H9 (cell line): Measurements from ENCODE around the gene PARD6B. TPM values are rescaled to one million over a fixed set of nuclear protein-coding genes. Genes with fewer than 3 reads are reported as not detected.

ENCODE experiments used
- DNase-seq: peaks from one replicate; pipeline ENCODE4 v3.0.0-alpha.2; 2017
- H2AFZ ChIP-seq: one replicate; pipeline ENCODE4 v1.6.1; 2013; ENCODE audit warnings: mild to moderate bottlenecking, low read length, control low read depth, moderate library complexity
- H2AK5ac ChIP-seq: 2 replicates; pipeline ENCODE4 v1.6.1; 2013; ENCODE audit warnings: low read length, control low read depth, mixed read lengths; ENCODE audit not compliant: insufficient read length
- H2BK120ac ChIP-seq: one replicate; pipeline ENCODE4 v1.6.1; 2013; ENCODE audit warnings: low read depth, mild to moderate bottlenecking, low read length, control low read depth, inconsistent platforms; ENCODE audit not compliant: poor library complexity, severe bottlenecking
- H2BK12ac ChIP-seq: 2 replicates; pipeline ENCODE4 v1.6.1; 2013; ENCODE audit warnings: low read length, control low read depth, mixed read lengths, low read depth; ENCODE audit not compliant: insufficient read length
- H2BK15ac ChIP-seq: 2 replicates; pipeline ENCODE4 v1.6.1; 2013; ENCODE audit warnings: low read depth, low read length, control low read depth
- H2BK20ac ChIP-seq: one replicate; pipeline ENCODE4 v1.6.1; 2013; ENCODE audit warnings: low read depth, mild to moderate bottlenecking, low read length, control low read depth, inconsistent platforms; ENCODE audit not compliant: poor library complexity, severe bottlenecking
- H2BK5ac ChIP-seq: 2 replicates; pipeline ENCODE4 v1.6.1; 2013; ENCODE audit warnings: low read length, control low read depth, mixed read lengths; ENCODE audit not compliant: insufficient read length
- H3K14ac ChIP-seq: 2 replicates; pipeline ENCODE4 v1.6.1; 2013; ENCODE audit warnings: low read length, control low read depth; ENCODE audit not compliant: insufficient read depth
- H3K18ac ChIP-seq: 2 replicates; pipeline ENCODE4 v1.6.1; 2013; ENCODE audit warnings: low read depth, mild to moderate bottlenecking, mixed read lengths, low read length, control low read depth; ENCODE audit not compliant: insufficient read length
- H3K23ac ChIP-seq: 2 replicates; pipeline ENCODE4 v1.6.1; 2013; ENCODE audit warnings: low read length, control low read depth, mixed read lengths, low read depth; ENCODE audit not compliant: insufficient read length
- H3K23me2 ChIP-seq: 2 replicates; pipeline ENCODE4 v1.6.1; 2013; ENCODE audit warnings: low read depth, mild to moderate bottlenecking, mixed read lengths, low read length, control low read depth; ENCODE audit not compliant: insufficient read length, poor library complexity, severe bottlenecking
- H3K27ac ChIP-seq: 2 replicates; pipeline ENCODE4 v1.5.1; 2013; ENCODE audit warnings: low read length, control low read depth, mixed read lengths, low read depth; ENCODE audit not compliant: insufficient read length
- H3K27me3 ChIP-seq: 2 replicates; pipeline ENCODE4 v1.6.1; 2013; ENCODE audit warnings: low read length, control low read depth, inconsistent platforms; ENCODE audit not compliant: insufficient read depth
- H3K4ac ChIP-seq: 2 replicates; pipeline ENCODE4 v1.6.1; 2013; ENCODE audit warnings: low read depth, mild to moderate bottlenecking, control low read depth, inconsistent platforms, low read length, moderate library complexity
- H3K4me1 ChIP-seq: 2 replicates; pipeline ENCODE4 v1.6.1; 2013; ENCODE audit warnings: low read length, control low read depth, inconsistent platforms; ENCODE audit not compliant: insufficient read depth
- H3K4me2 ChIP-seq: 2 replicates; pipeline ENCODE4 v1.6.1; 2013; ENCODE audit warnings: low read length, control low read depth, mixed read lengths; ENCODE audit not compliant: insufficient read length, insufficient read depth
- H3K56ac ChIP-seq: 2 replicates; pipeline ENCODE4 v1.6.1; 2013; ENCODE audit warnings: low read depth, mild to moderate bottlenecking, mixed read lengths, low read length, control low read depth; ENCODE audit not compliant: insufficient read length
- H3K79me1 ChIP-seq: 2 replicates; pipeline ENCODE4 v1.6.1; 2013; ENCODE audit warnings: low read depth, mild to moderate bottlenecking, moderate library complexity, low read length, control low read depth, inconsistent platforms; ENCODE audit not compliant: insufficient read depth, poor library complexity, severe bottlenecking
- H3K79me2 ChIP-seq: 2 replicates; pipeline ENCODE4 v1.6.1; 2013; ENCODE audit warnings: low read length, control low read depth, inconsistent platforms; ENCODE audit not compliant: insufficient read depth
- H3K9ac ChIP-seq: 2 replicates; pipeline ENCODE4 v1.6.1; 2013; ENCODE audit warnings: low read length, control low read depth, mixed read lengths; ENCODE audit not compliant: insufficient read length; ENCODE audit errors: extremely low read depth
- H3K9me3 ChIP-seq: one replicate; pipeline ENCODE4 v1.6.1; 2013; ENCODE audit warnings: low read depth, low read length, inconsistent platforms; ENCODE audit not compliant: control insufficient read depth
- H3T11ph ChIP-seq: one replicate; pipeline ENCODE4 v1.6.1; 2013; ENCODE audit warnings: mild to moderate bottlenecking, low read length, control low read depth, inconsistent platforms
- H4K20me1 ChIP-seq: one replicate; pipeline ENCODE4 v1.6.1; 2013; ENCODE audit not compliant: control insufficient read depth, insufficient read length, insufficient read depth
- H4K5ac ChIP-seq: 2 replicates; pipeline ENCODE4 v1.6.1; 2013; ENCODE audit warnings: low read depth, mild to moderate bottlenecking, mixed read lengths, low read length, control low read depth; ENCODE audit not compliant: insufficient read length
- H4K8ac ChIP-seq: replicated peaks from 2 replicates; pipeline ENCODE4 v1.6.1; 2013; ENCODE audit warnings: low read length, control low read depth, mixed read lengths, low read depth; ENCODE audit not compliant: insufficient read length
- H4K91ac ChIP-seq: 2 replicates; pipeline ENCODE4 v1.6.1; 2013; ENCODE audit warnings: low read depth, mild to moderate bottlenecking, moderate library complexity, mixed read lengths, low read length, control low read depth; ENCODE audit not compliant: insufficient read length
- H3K27ac Mint-ChIP-seq, 3 experiments: 2 replicates in 2 of 3; 3 replicates in 1 of 3; pipeline ENCODE4 v1.8.0; 2020 to 2021; ENCODE audit warnings: mixed read lengths in 3 of 3, mild to moderate bottlenecking in 1 of 3, moderate library complexity in 1 of 3
- H3K27me3 Mint-ChIP-seq: 2 replicates; pipeline ENCODE4 v1.8.0; 2021; ENCODE audit warnings: low read depth, mild to moderate bottlenecking, moderate library complexity, mixed read lengths
- H3K36me3 Mint-ChIP-seq, 3 experiments: 2 replicates in 2 of 3; 3 replicates in 1 of 3; pipeline ENCODE4 v1.8.0; 2020 to 2021; ENCODE audit warnings: low read depth in 3 of 3, mixed read lengths in 3 of 3; ENCODE audit not compliant: insufficient read depth in 1 of 3
- H3K4me1 Mint-ChIP-seq, 2 experiments: 2 replicates each; pipeline ENCODE4 v1.8.0; 2020; ENCODE audit warnings: mixed read lengths in 2 of 2
- H3K4me3 Mint-ChIP-seq, 2 experiments: 2 replicates in 1 of 2; 3 replicates in 1 of 2; pipeline ENCODE4 v1.8.0; 2020 to 2021; ENCODE audit warnings: mild to moderate bottlenecking in 2 of 2, mixed read lengths in 2 of 2, moderate library complexity in 1 of 2
- H3K9me3 Mint-ChIP-seq, 2 experiments: 2 replicates in 1 of 2; 3 replicates in 1 of 2; pipeline ENCODE4 v1.8.0; 2020; ENCODE audit warnings: mild to moderate bottlenecking in 2 of 2, mixed read lengths in 2 of 2, moderate library complexity in 1 of 2
- WGBS: extraction: QIAGEN DNeasy Blood & Tissue Kit; methylation state at CpG from one replicate; pipeline ENCODE4 v1.1.7; 2013; ENCODE audit warnings: missing lambda C conversion rate, low lambda C conversion rate, mixed read lengths; ENCODE audit not compliant: insufficient read length; ENCODE audit errors: extremely low coverage; 5-methylcytosine and 5-hydroxymethylcytosine counted together
- total RNA-seq: library from RNA; stranded (reverse); gene quantifications from 2 replicates; pipeline ENCODE4 v1.2.1, GENCODE V29; 2021
- TF ChIP-seq, protein P1 (sequence below): fragments of 200-600 bp; sonication (generic); conservative IDR thresholded peaks from 3 replicates; pipeline ENCODE4 v1.8.0; 2021; ENCODE audit warnings: antibody characterized with exemption, mild to moderate bottlenecking

PARD6B gene
- total RNA-seq, 1 experiment from 2014 or later: 27.4 TPM

DNA sequence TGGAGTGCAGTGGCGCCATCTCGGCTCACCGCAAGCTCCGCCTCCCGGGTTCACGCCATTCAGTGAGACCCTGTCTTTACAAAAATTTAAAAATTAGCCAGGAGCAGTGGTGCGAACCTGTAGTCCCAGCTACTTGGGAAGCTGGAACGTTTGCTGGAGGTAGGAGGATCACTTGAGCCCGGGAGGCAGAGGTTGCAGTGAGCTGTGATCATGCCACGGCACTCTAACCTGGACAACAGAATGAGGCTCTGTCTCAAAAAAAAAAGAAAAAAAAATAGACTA is 5.7 kb upstream of the PARD6B start:
- H4K20me1 ChIP-seq: no peaks in the 10 kb centered on the region
- H2BK15ac ChIP-seq: no peak overlapping the region
- H3K27ac ChIP-seq: no peak overlapping the region
- H3K14ac ChIP-seq: no peak overlapping the region
- no peak overlapping the region for H2BK120ac ChIP-seq
- peaks cover 4% of the 10 kb centered on the region for H3K23me2 ChIP-seq
- no peak overlapping the region for H3K4ac ChIP-seq
- H3K18ac ChIP-seq: no peak overlapping the region
- H2BK20ac ChIP-seq: no peak overlapping the region
- Mint-ChIP-seq H3K9me3 (no peaks in the 10 kb centered on the region; a peak in 1 of 5 replicates), H3K27me3 (no peaks in the 10 kb centered on the region), H3K36me3 (no peaks in the 10 kb centered on the region), H3K27ac (no peak overlapping the region), H3K4me3 (no peak overlapping the region; a peak in 1 of 5 replicates), H3K4me1 (peaks cover 14% of the 10 kb centered on the region in 2 experiments)
- no CpG with 5 or more reads among the region's 10 CpGs for WGBS
- no peak overlapping the region for H3T11ph ChIP-seq
- no peak overlapping the region for H3K9ac ChIP-seq
- H2AFZ ChIP-seq: no peak overlapping the region
- no peaks in the 10 kb centered on the region for H3K79me1 ChIP-seq
- no peak overlapping the region for H2AK5ac ChIP-seq
- no peak overlapping the region for H4K5ac ChIP-seq
- no peaks in the 10 kb centered on the region for H3K27me3 ChIP-seq
- no peak overlapping the region for H3K23ac ChIP-seq
- H3K56ac ChIP-seq: no peak overlapping the region
- no peaks in the 10 kb centered on the region for H3K9me3 ChIP-seq
- H2BK5ac ChIP-seq: no peak overlapping the region
- no peaks in the 10 kb centered on the region for H3K79me2 ChIP-seq
- no peak overlapping the region for H3K4me2 ChIP-seq
- no peak overlapping the region for H4K8ac ChIP-seq
- TF ChIP-seq, protein P1, sequence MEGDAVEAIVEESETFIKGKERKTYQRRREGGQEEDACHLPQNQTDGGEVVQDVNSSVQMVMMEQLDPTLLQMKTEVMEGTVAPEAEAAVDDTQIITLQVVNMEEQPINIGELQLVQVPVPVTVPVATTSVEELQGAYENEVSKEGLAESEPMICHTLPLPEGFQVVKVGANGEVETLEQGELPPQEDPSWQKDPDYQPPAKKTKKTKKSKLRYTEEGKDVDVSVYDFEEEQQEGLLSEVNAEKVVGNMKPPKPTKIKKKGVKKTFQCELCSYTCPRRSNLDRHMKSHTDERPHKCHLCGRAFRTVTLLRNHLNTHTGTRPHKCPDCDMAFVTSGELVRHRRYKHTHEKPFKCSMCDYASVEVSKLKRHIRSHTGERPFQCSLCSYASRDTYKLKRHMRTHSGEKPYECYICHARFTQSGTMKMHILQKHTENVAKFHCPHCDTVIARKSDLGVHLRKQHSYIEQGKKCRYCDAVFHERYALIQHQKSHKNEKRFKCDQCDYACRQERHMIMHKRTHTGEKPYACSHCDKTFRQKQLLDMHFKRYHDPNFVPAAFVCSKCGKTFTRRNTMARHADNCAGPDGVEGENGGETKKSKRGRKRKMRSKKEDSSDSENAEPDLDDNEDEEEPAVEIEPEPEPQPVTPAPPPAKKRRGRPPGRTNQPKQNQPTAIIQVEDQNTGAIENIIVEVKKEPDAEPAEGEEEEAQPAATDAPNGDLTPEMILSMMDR: no peak
- H3K4me1 ChIP-seq: peaks cover 2% of the 10 kb centered on the region
- DNase-seq: no peak
- H2BK12ac ChIP-seq: no peak overlapping the region
- H4K91ac ChIP-seq: no peak overlapping the region
